NCI-H1105 (cell line): ENCODE data around the gene SYTL1.
"Not testable (repeated sequence)": the region's sequence is repeated elsewhere in the genome, so short reads cannot be mapped to it uniquely, and the experiment has no call there.

Source experiments
- DNase-seq: peaks from one replicate; lab custom pipeline; 2025; lab: John Stamatoyannopoulos, UW

Gene SYTL1

GRCh38 chr1:27383039-27383605, 41.3 kb downstream of the SYTL1 start, which contains the start of gene CD164L2:
Gene CD164L2, minus strand, starts transcription at chr1:27383333. Its CDS starts 94 bp downstream, at chr1:27383239.
- DNase-seq, result no peak

GRCh38 chr1:27383661-27384060, 41.8 kb downstream of the SYTL1 start:
- no peak for DNase-seq

- not testable (repeated sequence) for DNase-seq
Observed at GRCh38 chr1:27384797-27385196, 43.0 kb downstream of the SYTL1 start.

GRCh38 chr1:27388337-27389005, 46.6 kb downstream of the SYTL1 start:
- DNase-seq, result peak; percentile 36

- peak; percentile 78 for DNase-seq
Observed at GRCh38 chr1:27391511-27392095, 49.8 kb downstream of the SYTL1 start.

GRCh38 chr1:27392096-27392777, 50.4 kb downstream of the SYTL1 start, which contains the start of gene GPR3:
Gene GPR3, plus strand, starts transcription at chr1:27392622. Its CDS starts 1,177 bp downstream, at chr1:27393799.
- DNase-seq, result peak; percentile 89

GRCh38 chr1:27392778-27393635, 51.2 kb downstream of the SYTL1 start:
- no peak for DNase-seq

- DNase-seq, result no peak
Observed at GRCh38 chr1:27393641-27394281, 51.9 kb downstream of the SYTL1 start.

GRCh38 chr1:27394282-27394658, 52.4 kb downstream of the SYTL1 start:
- no peak for DNase-seq

- DNase-seq, result no peak
Observed at GRCh38 chr1:27394925-27395324, 53.1 kb downstream of the SYTL1 start.

GRCh38 chr1:27395441-27396195, 53.8 kb downstream of the SYTL1 start:
- peak; percentile 63 for DNase-seq

- DNase-seq, result no peak
Observed at GRCh38 chr1:27397110-27397509, 55.3 kb downstream of the SYTL1 start.

GRCh38 chr1:27397749-27398148, 55.9 kb downstream of the SYTL1 start:
- no peak for DNase-seq

GRCh38 chr1:27398405-27399149, 56.8 kb downstream of the SYTL1 start:
- DNase-seq, result no peak

GRCh38 chr1:27399251-27400025, 57.6 kb downstream of the SYTL1 start:
- no peak for DNase-seq

- no peak for DNase-seq
Observed at GRCh38 chr1:27400082-27400962, 58.5 kb downstream of the SYTL1 start.

- no peak for DNase-seq
Observed at GRCh38 chr1:27400963-27401341, 59.1 kb downstream of the SYTL1 start.

- no peak for DNase-seq
Observed at GRCh38 chr1:27402349-27402754, 60.5 kb downstream of the SYTL1 start.
